H9 (cell line): ENCODE measurements around the gene CSNK2A2. TPM values are rescaled to one million over a fixed set of nuclear protein-coding genes. Genes with fewer than 3 reads are reported as not detected.

Experiments used
- DNase-seq: peaks from one replicate; pipeline ENCODE4 v3.0.0-alpha.2; 2017
- H2AFZ ChIP-seq: one replicate; pipeline ENCODE4 v1.6.1; 2013; ENCODE audit warnings: mild to moderate bottlenecking, low read length, control low read depth, moderate library complexity
- H2AK5ac ChIP-seq: 2 replicates; pipeline ENCODE4 v1.6.1; 2013; ENCODE audit warnings: low read length, control low read depth, mixed read lengths; ENCODE audit not compliant: insufficient read length
- H2BK120ac ChIP-seq: one replicate; pipeline ENCODE4 v1.6.1; 2013; ENCODE audit warnings: low read depth, mild to moderate bottlenecking, low read length, control low read depth, inconsistent platforms; ENCODE audit not compliant: poor library complexity, severe bottlenecking
- H2BK12ac ChIP-seq: 2 replicates; pipeline ENCODE4 v1.6.1; 2013; ENCODE audit warnings: low read length, control low read depth, mixed read lengths, low read depth; ENCODE audit not compliant: insufficient read length
- H2BK15ac ChIP-seq: 2 replicates; pipeline ENCODE4 v1.6.1; 2013; ENCODE audit warnings: low read depth, low read length, control low read depth
- H2BK20ac ChIP-seq: one replicate; pipeline ENCODE4 v1.6.1; 2013; ENCODE audit warnings: low read depth, mild to moderate bottlenecking, low read length, control low read depth, inconsistent platforms; ENCODE audit not compliant: poor library complexity, severe bottlenecking
- H2BK5ac ChIP-seq: 2 replicates; pipeline ENCODE4 v1.6.1; 2013; ENCODE audit warnings: low read length, control low read depth, mixed read lengths; ENCODE audit not compliant: insufficient read length
- H3K14ac ChIP-seq: 2 replicates; pipeline ENCODE4 v1.6.1; 2013; ENCODE audit warnings: low read length, control low read depth; ENCODE audit not compliant: insufficient read depth
- H3K18ac ChIP-seq: 2 replicates; pipeline ENCODE4 v1.6.1; 2013; ENCODE audit warnings: low read depth, mild to moderate bottlenecking, mixed read lengths, low read length, control low read depth; ENCODE audit not compliant: insufficient read length
- H3K23ac ChIP-seq: 2 replicates; pipeline ENCODE4 v1.6.1; 2013; ENCODE audit warnings: low read length, control low read depth, mixed read lengths, low read depth; ENCODE audit not compliant: insufficient read length
- H3K23me2 ChIP-seq: 2 replicates; pipeline ENCODE4 v1.6.1; 2013; ENCODE audit warnings: low read depth, mild to moderate bottlenecking, mixed read lengths, low read length, control low read depth; ENCODE audit not compliant: insufficient read length, poor library complexity, severe bottlenecking
- H3K27ac ChIP-seq: 2 replicates; pipeline ENCODE4 v1.5.1; 2013; ENCODE audit warnings: low read length, control low read depth, mixed read lengths, low read depth; ENCODE audit not compliant: insufficient read length
- H3K27me3 ChIP-seq: 2 replicates; pipeline ENCODE4 v1.6.1; 2013; ENCODE audit warnings: low read length, control low read depth, inconsistent platforms; ENCODE audit not compliant: insufficient read depth
- H3K4ac ChIP-seq: 2 replicates; pipeline ENCODE4 v1.6.1; 2013; ENCODE audit warnings: low read depth, mild to moderate bottlenecking, control low read depth, inconsistent platforms, low read length, moderate library complexity
- H3K4me1 ChIP-seq: 2 replicates; pipeline ENCODE4 v1.6.1; 2013; ENCODE audit warnings: low read length, control low read depth, inconsistent platforms; ENCODE audit not compliant: insufficient read depth
- H3K4me2 ChIP-seq: 2 replicates; pipeline ENCODE4 v1.6.1; 2013; ENCODE audit warnings: low read length, control low read depth, mixed read lengths; ENCODE audit not compliant: insufficient read length, insufficient read depth
- H3K56ac ChIP-seq: 2 replicates; pipeline ENCODE4 v1.6.1; 2013; ENCODE audit warnings: low read depth, mild to moderate bottlenecking, mixed read lengths, low read length, control low read depth; ENCODE audit not compliant: insufficient read length
- H3K79me1 ChIP-seq: 2 replicates; pipeline ENCODE4 v1.6.1; 2013; ENCODE audit warnings: low read depth, mild to moderate bottlenecking, moderate library complexity, low read length, control low read depth, inconsistent platforms; ENCODE audit not compliant: insufficient read depth, poor library complexity, severe bottlenecking
- H3K79me2 ChIP-seq: 2 replicates; pipeline ENCODE4 v1.6.1; 2013; ENCODE audit warnings: low read length, control low read depth, inconsistent platforms; ENCODE audit not compliant: insufficient read depth
- H3K9ac ChIP-seq: 2 replicates; pipeline ENCODE4 v1.6.1; 2013; ENCODE audit warnings: low read length, control low read depth, mixed read lengths; ENCODE audit not compliant: insufficient read length; ENCODE audit errors: extremely low read depth
- H3K9me3 ChIP-seq: one replicate; pipeline ENCODE4 v1.6.1; 2013; ENCODE audit warnings: low read depth, low read length, inconsistent platforms; ENCODE audit not compliant: control insufficient read depth
- H3T11ph ChIP-seq: one replicate; pipeline ENCODE4 v1.6.1; 2013; ENCODE audit warnings: mild to moderate bottlenecking, low read length, control low read depth, inconsistent platforms
- H4K20me1 ChIP-seq: one replicate; pipeline ENCODE4 v1.6.1; 2013; ENCODE audit not compliant: control insufficient read depth, insufficient read length, insufficient read depth
- H4K5ac ChIP-seq: 2 replicates; pipeline ENCODE4 v1.6.1; 2013; ENCODE audit warnings: low read depth, mild to moderate bottlenecking, mixed read lengths, low read length, control low read depth; ENCODE audit not compliant: insufficient read length
- H4K8ac ChIP-seq: replicated peaks from 2 replicates; pipeline ENCODE4 v1.6.1; 2013; ENCODE audit warnings: low read length, control low read depth, mixed read lengths, low read depth; ENCODE audit not compliant: insufficient read length
- H4K91ac ChIP-seq: 2 replicates; pipeline ENCODE4 v1.6.1; 2013; ENCODE audit warnings: low read depth, mild to moderate bottlenecking, moderate library complexity, mixed read lengths, low read length, control low read depth; ENCODE audit not compliant: insufficient read length
- H3K27ac Mint-ChIP-seq, 3 experiments: 2 replicates in 2 of 3; 3 replicates in 1 of 3; pipeline ENCODE4 v1.8.0; 2020 to 2021; ENCODE audit warnings: mixed read lengths in 3 of 3, mild to moderate bottlenecking in 1 of 3, moderate library complexity in 1 of 3
- H3K27me3 Mint-ChIP-seq: 2 replicates; pipeline ENCODE4 v1.8.0; 2021; ENCODE audit warnings: low read depth, mild to moderate bottlenecking, moderate library complexity, mixed read lengths
- H3K36me3 Mint-ChIP-seq, 3 experiments: 2 replicates in 2 of 3; 3 replicates in 1 of 3; pipeline ENCODE4 v1.8.0; 2020 to 2021; ENCODE audit warnings: low read depth in 3 of 3, mixed read lengths in 3 of 3; ENCODE audit not compliant: insufficient read depth in 1 of 3
- H3K4me1 Mint-ChIP-seq, 2 experiments: 2 replicates each; pipeline ENCODE4 v1.8.0; 2020; ENCODE audit warnings: mixed read lengths in 2 of 2
- H3K4me3 Mint-ChIP-seq, 2 experiments: 2 replicates in 1 of 2; 3 replicates in 1 of 2; pipeline ENCODE4 v1.8.0; 2020 to 2021; ENCODE audit warnings: mild to moderate bottlenecking in 2 of 2, mixed read lengths in 2 of 2, moderate library complexity in 1 of 2
- H3K9me3 Mint-ChIP-seq, 2 experiments: 2 replicates in 1 of 2; 3 replicates in 1 of 2; pipeline ENCODE4 v1.8.0; 2020; ENCODE audit warnings: mild to moderate bottlenecking in 2 of 2, mixed read lengths in 2 of 2, moderate library complexity in 1 of 2
- WGBS: extraction: QIAGEN DNeasy Blood & Tissue Kit; methylation state at CpG from one replicate; pipeline ENCODE4 v1.1.7; 2013; ENCODE audit warnings: missing lambda C conversion rate, low lambda C conversion rate, mixed read lengths; ENCODE audit not compliant: insufficient read length; ENCODE audit errors: extremely low coverage; 5-methylcytosine and 5-hydroxymethylcytosine counted together
- total RNA-seq: library from RNA; stranded (reverse); gene quantifications from 2 replicates; pipeline ENCODE4 v1.2.1, GENCODE V29; 2021
- TF ChIP-seq, protein P1 (sequence below): fragments of 200-600 bp; sonication (generic); conservative IDR thresholded peaks from 3 replicates; pipeline ENCODE4 v1.8.0; 2021; ENCODE audit warnings: antibody characterized with exemption, mild to moderate bottlenecking

CSNK2A2 gene
- total RNA-seq, 1 experiment from 2014 or later: 134 TPM

DNA sequence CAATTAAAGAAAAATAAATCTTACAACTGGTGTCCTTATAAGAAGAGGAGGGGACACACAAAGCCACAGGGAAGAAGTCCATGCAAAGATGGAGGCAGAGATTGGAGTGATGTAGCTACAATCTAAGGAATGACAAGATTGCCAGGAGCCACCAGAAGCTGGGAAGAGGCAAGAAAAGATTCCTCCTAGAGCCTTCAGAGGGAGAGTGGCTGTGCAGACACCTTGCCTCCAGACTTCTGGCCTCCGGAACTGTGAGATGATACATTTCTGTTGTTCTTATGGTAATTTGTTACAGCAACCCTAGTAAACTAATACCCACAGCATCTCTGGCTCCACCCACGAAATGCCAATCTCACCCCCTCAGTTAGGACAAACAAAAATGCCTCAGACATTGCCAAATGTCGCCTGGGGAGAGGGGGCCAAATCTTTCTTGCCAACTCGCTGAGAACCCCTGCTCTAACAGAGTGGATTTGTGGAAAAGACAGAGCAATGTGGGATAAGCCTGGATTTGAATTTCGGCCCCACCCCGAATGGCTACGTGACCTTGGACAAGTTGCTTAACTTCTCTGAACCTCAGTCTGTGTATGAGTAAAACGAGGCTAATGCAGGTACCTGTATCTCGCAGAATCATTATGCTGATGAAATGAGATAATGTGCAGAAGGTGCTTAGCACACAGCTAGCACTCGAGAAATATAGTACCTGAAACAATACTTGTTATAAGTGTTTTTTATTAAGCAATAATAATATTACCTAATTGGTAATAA, 37.1 kb upstream of the CSNK2A2 start:
- H2BK5ac ChIP-seq: no peak overlapping the region
- H3K79me1 ChIP-seq: no peaks in the 10 kb centered on the region
- H3K14ac ChIP-seq: no peak overlapping the region
- H3K9ac ChIP-seq: no peak overlapping the region
- Mint-ChIP-seq H3K27me3 (peaks cover 7% of the 10 kb centered on the region), H3K36me3 (no peaks in the 10 kb centered on the region), H3K27ac (no peak overlapping the region), H3K9me3 (no peaks in the 10 kb centered on the region; a peak in 1 of 5 replicates), H3K4me1 (peaks cover 25 to 28% of the 10 kb centered on the region in 2 experiments), H3K4me3 (no peak overlapping the region)
- WGBS: no CpG with 5 or more reads among the region's 10 CpGs
- H2AK5ac ChIP-seq: no peak overlapping the region
- no peaks in the 10 kb centered on the region for H3K9me3 ChIP-seq
- no peak overlapping the region for H2BK15ac ChIP-seq
- H2AFZ ChIP-seq: no peak overlapping the region
- DNase-seq: no peak
- H3K18ac ChIP-seq: no peak overlapping the region
- no peak overlapping the region for H3K27ac ChIP-seq
- no peak overlapping the region for H2BK120ac ChIP-seq
- no peak overlapping the region for H3K4me2 ChIP-seq
- H3K56ac ChIP-seq: no peak overlapping the region
- H3T11ph ChIP-seq: no peak overlapping the region
- no peak overlapping the region for H2BK20ac ChIP-seq
- H3K4me1 ChIP-seq: peaks cover 4% of the 10 kb centered on the region; the same call in 1 of the 2 replicates
- no peaks in the 10 kb centered on the region for H3K27me3 ChIP-seq
- no peaks in the 10 kb centered on the region for H4K20me1 ChIP-seq
- no peak overlapping the region for H4K8ac ChIP-seq
- no peak overlapping the region for H4K91ac ChIP-seq
- peaks cover 8% of the 10 kb centered on the region for H3K23me2 ChIP-seq
- no peak overlapping the region for H4K5ac ChIP-seq
- no peak overlapping the region for H3K23ac ChIP-seq
- TF ChIP-seq, protein P1, sequence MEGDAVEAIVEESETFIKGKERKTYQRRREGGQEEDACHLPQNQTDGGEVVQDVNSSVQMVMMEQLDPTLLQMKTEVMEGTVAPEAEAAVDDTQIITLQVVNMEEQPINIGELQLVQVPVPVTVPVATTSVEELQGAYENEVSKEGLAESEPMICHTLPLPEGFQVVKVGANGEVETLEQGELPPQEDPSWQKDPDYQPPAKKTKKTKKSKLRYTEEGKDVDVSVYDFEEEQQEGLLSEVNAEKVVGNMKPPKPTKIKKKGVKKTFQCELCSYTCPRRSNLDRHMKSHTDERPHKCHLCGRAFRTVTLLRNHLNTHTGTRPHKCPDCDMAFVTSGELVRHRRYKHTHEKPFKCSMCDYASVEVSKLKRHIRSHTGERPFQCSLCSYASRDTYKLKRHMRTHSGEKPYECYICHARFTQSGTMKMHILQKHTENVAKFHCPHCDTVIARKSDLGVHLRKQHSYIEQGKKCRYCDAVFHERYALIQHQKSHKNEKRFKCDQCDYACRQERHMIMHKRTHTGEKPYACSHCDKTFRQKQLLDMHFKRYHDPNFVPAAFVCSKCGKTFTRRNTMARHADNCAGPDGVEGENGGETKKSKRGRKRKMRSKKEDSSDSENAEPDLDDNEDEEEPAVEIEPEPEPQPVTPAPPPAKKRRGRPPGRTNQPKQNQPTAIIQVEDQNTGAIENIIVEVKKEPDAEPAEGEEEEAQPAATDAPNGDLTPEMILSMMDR: no peak
- H3K4ac ChIP-seq: no peak overlapping the region
- H2BK12ac ChIP-seq: no peak overlapping the region
- no peaks in the 10 kb centered on the region for H3K79me2 ChIP-seq
